Prostate gland (tissue), 2 donors: ENCODE results near the gene HOXA3. TPM values are rescaled to one million over a fixed set of nuclear protein-coding genes. Genes with fewer than 3 reads are reported as not detected.

Source experiments
- DNase-seq: peaks from one replicate; pipeline ENCODE4 v3.0.0-alpha.2; 2019; ENCODE audit warnings: low spot score
- H3K27ac ChIP-seq, 2 donors: fragments of 200-600 bp; sonication (generic); 2 replicates each; pipeline ENCODE4 v1.5.1; 2017 to 2019
- H3K27me3 ChIP-seq: fragments of 200-600 bp; sonication (generic); replicated peaks from 2 replicates; pipeline ENCODE4 v1.5.1; 2019; ENCODE audit not compliant: insufficient read depth
- H3K36me3 ChIP-seq, 2 donors: fragments of 200-600 bp; sonication (generic); 1 replicate in 1 of 2; 2 replicates in 1 of 2; pipeline versions ENCODE4 v1.5.1 to v1.8.1; 2017 to 2019
- H3K4me1 ChIP-seq: fragments of 200-600 bp; sonication (generic); replicated peaks from 2 replicates; pipeline ENCODE4 v1.5.1; 2019
- H3K4me3 ChIP-seq, 2 donors: fragments of 200-600 bp; sonication (generic); 2 replicates each; pipeline ENCODE4 v1.5.1; 2017 to 2019
- H3K9me3 ChIP-seq: fragments of 200-600 bp; sonication (generic); 2 replicates; pipeline ENCODE4 v1.5.1; 2017
- CTCF ChIP-seq, 4 experiments: fragments of 200-600 bp in 2 of 4; fragments of 450-650 bp in 2 of 4; sonication (generic) in 2 of 4; IDR thresholded peaks; 1 replicate in 3 of 4; 2 replicates in 1 of 4; pipeline ENCODE4 v1.5.1; 2016 to 2019; ENCODE audit warnings: antibody characterized with exemption in 4 of 4, mild to moderate bottlenecking in 2 of 4, moderate library complexity in 2 of 4
- POLR2A ChIP-seq: fragments of 450-650 bp; IDR thresholded peaks from one replicate; pipeline ENCODE4 v1.6.1; 2016; ENCODE audit warnings: antibody characterized with exemption, mild to moderate bottlenecking
- POLR2AphosphoS5 ChIP-seq: sonication (generic); formaldehyde crosslinking; IDR thresholded peaks from one replicate; pipeline ENCODE4 v1.6.1; 2017; ENCODE audit warnings: antibody characterized with exemption
- WGBS: methylation state at CpG from one replicate; pipeline ENCODE4 v1.1.5; 2018; 5-methylcytosine and 5-hydroxymethylcytosine counted together
- intact Hi-C: fragments of 100-400 bp; cut with DNase I; formaldehyde crosslinking; loops from one replicate; pipeline ENCODE4 v1.14.2; 2022
- total RNA-seq, 2 donors: library from RNA; depleted of rRNA; stranded (reverse); fragments of >200 nt; gene quantifications; one replicate each; pipeline ENCODE4 v1.1.0, GENCODE V29; 2016

HOXA3 gene
- total RNA-seq, 2 donors from 2014 or later = 2.8 to 3.1 TPM

GRCh38 chr7:27172823-27173510 lies 20.6 kb upstream of the HOXA3 start:
- TF ChIP-seq POLR2A (peak; percentile 68), CTCF (IDR thresholded peaks at IDR 0.05) (peak in 1 of 4 experiments; percentile 13), POLR2AphosphoS5 (peak; percentile 87)
- WGBS = under 1% methylated on average over 56 of the region's 58 CpGs
- Histone ChIP-seq H3K4me1 (no peaks in the 10 kb centered on the region), H3K4me3 (peak overlapping the region; percentile 61 to 80), H3K9me3 (no peaks in the 10 kb centered on the region), H3K27me3 (no peaks in the 10 kb centered on the region), H3K36me3 (no peaks in the 10 kb centered on the region), H3K27ac (peak overlapping the region; percentile 96)
- DNase-seq = peak; percentile 89
- intact Hi-C loops = no loop called here

- no peak for DNase-seq
- Histone ChIP-seq H3K27me3 (no peaks in the 10 kb centered on the region), H3K27ac (peak overlapping the region; percentile 96), H3K4me1 (no peaks in the 10 kb centered on the region), H3K4me3 (peak overlapping the region; percentile 61 to 80), H3K36me3 (no peaks in the 10 kb centered on the region), H3K9me3 (no peaks in the 10 kb centered on the region)
- TF ChIP-seq POLR2A (no peak), POLR2AphosphoS5 (no peak), CTCF (IDR thresholded peaks at IDR 0.05) (no peak)
- intact Hi-C loops = no loop called here
- WGBS = 6% methylated on average over 10 of the region's 10 CpGs
Measured at GRCh38 chr7:27172315-27172774, 20.0 kb upstream of the HOXA3 start.

- intact Hi-C loops = no loop called here
- WGBS = 4% methylated on average over 30 of the region's 30 CpGs
- no peaks in the 10 kb centered on the region for H3K27me3 ChIP-seq
- no peak for DNase-seq
- H3K4me3 ChIP-seq = peak overlapping the region; percentile 61 to 80
- H3K4me1 ChIP-seq = no peaks in the 10 kb centered on the region
- H3K27ac ChIP-seq = peak overlapping the region; percentile 96
- H3K36me3 ChIP-seq = no peaks in the 10 kb centered on the region
- no peaks in the 10 kb centered on the region for H3K9me3 ChIP-seq
- TF ChIP-seq CTCF (IDR thresholded peaks at IDR 0.05) = peak in 1 of 4 experiments; percentile 5
- TF ChIP-seq POLR2AphosphoS5 = no peak
- no peak for TF ChIP-seq POLR2A
Measured at GRCh38 chr7:27171637-27172314, 19.4 kb upstream of the HOXA3 start.

- TF ChIP-seq POLR2A (no peak), POLR2AphosphoS5 (no peak), CTCF (IDR thresholded peaks at IDR 0.05) (no peak)
- Histone ChIP-seq H3K36me3 (no peaks in the 10 kb centered on the region), H3K27me3 (no peaks in the 10 kb centered on the region), H3K4me1 (no peaks in the 10 kb centered on the region), H3K27ac (peak overlapping the region; percentile 96), H3K4me3 (peak overlapping the region; percentile 61 to 80), H3K9me3 (no peaks in the 10 kb centered on the region)
- intact Hi-C loops = no loop called here
- WGBS = 3% methylated on average over 8 of the region's 8 CpGs
- no peak for DNase-seq
Measured at GRCh38 chr7:27171325-27171636, 18.9 kb upstream of the HOXA3 start.
